Measurements from ENCODE around the gene SHANK2.

Gene SHANK2

GRCh38 chr11:71252269-71252769 is at the start of gene SHANK2:
Gene SHANK2, minus strand, starts transcription at chr11:71252577. Its CDS starts 105,251 bp downstream, at chr11:71147326.
- no peak for DNase-seq (ENCODE audit: low read depth)
- no peak for TF ChIP-seq CTCF (IDR thresholded peaks at IDR 0.05; ENCODE audit: insufficient read depth, low read depth, low read length, missing control alignments)
- no peak within 1 kb of the TSS for H3K4me3 ChIP-seq (ENCODE audit: low read depth, low read length)

- no peak overlapping the region for H3K4me3 ChIP-seq (ENCODE audit: low read depth, low read length)
- DNase-seq (ENCODE audit: low read depth) = no peak
- no peak for TF ChIP-seq CTCF (IDR thresholded peaks at IDR 0.05; ENCODE audit: insufficient read depth, low read depth, low read length, missing control alignments)
These were observed 49.6 kb upstream of the SHANK2 start for GRCh38 chr11:71301858-71302533.

- no peak for TF ChIP-seq CTCF (IDR thresholded peaks at IDR 0.05; ENCODE audit: insufficient read depth, low read depth, low read length, missing control alignments)
- no peak overlapping the region for H3K4me3 ChIP-seq (ENCODE audit: low read depth, low read length)
- no peak for DNase-seq (ENCODE audit: low read depth)
These were observed 48.9 kb upstream of the SHANK2 start for GRCh38 chr11:71301046-71301857.

GRCh38 chr11:71300187-71300586 is 47.8 kb upstream of the SHANK2 start:
- TF ChIP-seq CTCF (IDR thresholded peaks at IDR 0.05; ENCODE audit: insufficient read depth, low read depth, low read length, missing control alignments) = no peak
- no peak for DNase-seq (ENCODE audit: low read depth)
- no peak overlapping the region for H3K4me3 ChIP-seq (ENCODE audit: low read depth, low read length)

- no peak for DNase-seq (ENCODE audit: low read depth)
- no peak overlapping the region for H3K4me3 ChIP-seq (ENCODE audit: low read depth, low read length)
- TF ChIP-seq CTCF (IDR thresholded peaks at IDR 0.05; ENCODE audit: insufficient read depth, low read depth, low read length, missing control alignments) = no peak
These were observed 46.4 kb upstream of the SHANK2 start for GRCh38 chr11:71298761-71299181.

GRCh38 chr11:71298016-71298550 is 45.7 kb upstream of the SHANK2 start:
- H3K4me3 ChIP-seq (ENCODE audit: low read depth, low read length) = no peak overlapping the region
- DNase-seq (ENCODE audit: low read depth) = no peak
- no peak for TF ChIP-seq CTCF (IDR thresholded peaks at IDR 0.05; ENCODE audit: insufficient read depth, low read depth, low read length, missing control alignments)
